NCI-H2227 treated with DMSO at 0.1 percent for 48 hours (cell line): Measurements from ENCODE around the gene TYW1.
"Not testable (repeated sequence)": the region's sequence is repeated elsewhere in the genome, so short reads cannot be mapped to it uniquely, and the experiment has no call there.

Experiments used
- DNase-seq: peaks from one replicate; lab custom pipeline; 2025; lab: John Stamatoyannopoulos, UW

The TYW1 gene

DNA sequence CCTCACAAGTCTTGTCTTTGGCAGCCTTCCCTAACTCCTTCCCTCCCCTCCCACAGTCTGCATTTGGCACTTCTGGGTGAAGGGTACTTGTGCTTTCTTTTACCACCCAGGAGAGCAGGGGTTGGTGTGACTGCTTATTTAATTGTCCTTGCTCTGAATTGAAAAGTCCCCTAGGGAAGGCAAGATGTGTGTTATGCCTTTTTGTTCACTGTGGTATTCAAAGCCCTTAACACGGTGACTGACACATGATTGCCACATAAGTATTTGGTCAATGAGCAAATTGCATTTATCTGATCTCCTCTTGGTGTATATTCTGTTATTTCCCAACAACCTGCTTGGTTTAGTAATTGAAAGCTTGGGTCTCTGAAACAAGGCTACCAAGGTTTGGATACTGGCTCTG, 134.1 kb downstream of the TYW1 start:
- not testable (repeated sequence) for DNase-seq

- not testable (repeated sequence) for DNase-seq
These were observed 138.3 kb downstream of the TYW1 start for GRCh38 chr7:67134912-67135311.

- not testable (repeated sequence) for DNase-seq
These were observed 139.2 kb downstream of the TYW1 start for GRCh38 chr7:67135617-67136486.

DNA sequence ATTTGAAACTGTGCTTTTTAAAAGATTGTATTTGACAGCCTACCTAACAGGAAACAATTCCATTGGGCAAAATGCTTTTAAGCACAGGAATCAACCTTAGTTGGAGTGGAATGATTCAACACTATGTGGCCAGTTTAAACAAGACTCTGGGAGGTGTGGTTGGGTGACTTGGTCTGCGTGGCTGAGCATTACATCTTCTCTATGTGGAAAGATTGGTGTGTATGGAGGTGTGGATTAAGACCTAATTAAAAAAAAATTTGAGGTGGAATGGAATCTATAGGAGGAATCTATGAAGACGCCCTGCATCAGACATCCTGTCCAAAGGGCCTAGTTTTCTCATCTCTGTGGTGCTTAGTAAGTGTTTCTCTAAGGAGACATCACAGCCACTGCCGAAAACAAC, 140.9 kb downstream of the TYW1 start:
- not testable (repeated sequence) for DNase-seq

GRCh38 chr7:67139876-67140275, 143.2 kb downstream of the TYW1 start:
- DNase-seq = not testable (repeated sequence)

DNA sequence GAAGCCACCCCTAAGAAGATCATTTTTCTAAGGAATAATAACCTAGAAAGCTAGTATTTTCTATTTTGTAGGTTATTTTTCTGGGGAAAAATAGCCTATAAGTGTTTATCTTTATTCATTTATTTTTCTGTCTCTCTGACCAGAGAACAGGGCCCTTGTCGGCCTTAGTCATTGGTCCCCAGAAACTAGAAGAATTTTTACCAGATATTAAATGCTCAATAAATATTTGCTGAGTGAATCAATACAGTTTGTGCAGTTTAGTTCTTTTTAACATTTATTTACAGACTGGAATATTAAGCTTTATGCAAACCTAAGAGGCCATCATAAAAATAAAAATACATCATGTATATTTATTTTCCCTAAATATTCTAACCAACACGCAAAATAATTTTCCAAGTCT, 144.4 kb downstream of the TYW1 start:
- DNase-seq = not testable (repeated sequence)

GRCh38 chr7:67143091-67143786, 146.6 kb downstream of the TYW1 start:
- DNase-seq = not testable (repeated sequence)

GRCh38 chr7:67145581-67146193, 149.1 kb downstream of the TYW1 start:
- not testable (repeated sequence) for DNase-seq

- DNase-seq = not testable (repeated sequence)
These were observed 152.5 kb downstream of the TYW1 start for GRCh38 chr7:67149131-67149530.

- DNase-seq = not testable (repeated sequence)
These were observed 157.7 kb downstream of the TYW1 start for GRCh38 chr7:67154374-67154773.

DNA sequence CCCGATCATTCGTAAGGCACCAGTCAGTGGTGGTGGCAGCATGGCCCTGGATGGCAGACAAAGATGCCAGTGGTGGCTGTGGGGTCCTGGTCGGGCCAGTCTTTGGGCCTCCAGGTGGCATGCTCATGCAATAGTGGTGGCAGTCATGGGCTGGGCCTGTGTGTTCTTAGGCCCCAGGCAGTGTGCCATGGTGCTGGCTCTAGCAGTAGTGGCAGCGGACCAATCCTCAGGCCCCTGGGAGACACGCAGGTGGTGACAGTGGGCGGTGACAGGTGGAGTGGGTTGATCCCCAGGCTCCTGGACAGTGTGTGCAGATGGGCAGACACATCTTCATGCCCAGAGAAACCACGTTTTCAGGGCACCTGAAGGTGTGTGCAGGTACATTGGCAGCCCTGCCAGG, 159.4 kb downstream of the TYW1 start:
- not testable (repeated sequence) for DNase-seq

DNA sequence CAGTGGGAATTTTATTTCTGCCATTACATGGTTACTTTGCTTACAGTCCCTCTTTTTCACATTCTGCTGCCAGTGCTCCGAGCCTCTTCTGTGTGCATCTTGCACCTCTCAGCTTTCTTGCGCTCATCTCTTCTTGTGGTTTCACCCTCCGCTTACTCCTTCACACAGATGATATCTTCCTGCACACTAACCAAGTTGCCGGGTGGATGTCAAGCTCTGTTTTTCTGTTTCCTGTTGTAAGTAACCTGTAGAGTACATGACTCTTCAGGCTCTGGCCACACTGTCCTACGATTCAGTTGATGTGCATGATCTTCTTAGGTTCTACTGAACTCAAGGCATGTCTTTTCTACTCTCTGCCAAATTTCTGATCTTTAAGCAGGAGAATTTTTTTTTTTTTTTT, 166.7 kb downstream of the TYW1 start:
- not testable (repeated sequence) for DNase-seq

- not testable (repeated sequence) for DNase-seq
These were observed 174.5 kb downstream of the TYW1 start for GRCh38 chr7:67171151-67171550.

- not testable (repeated sequence) for DNase-seq
These were observed 180.1 kb downstream of the TYW1 start for GRCh38 chr7:67176730-67177129.

- not testable (repeated sequence) for DNase-seq
These were observed 182.5 kb downstream of the TYW1 start for GRCh38 chr7:67178915-67179688.

DNA sequence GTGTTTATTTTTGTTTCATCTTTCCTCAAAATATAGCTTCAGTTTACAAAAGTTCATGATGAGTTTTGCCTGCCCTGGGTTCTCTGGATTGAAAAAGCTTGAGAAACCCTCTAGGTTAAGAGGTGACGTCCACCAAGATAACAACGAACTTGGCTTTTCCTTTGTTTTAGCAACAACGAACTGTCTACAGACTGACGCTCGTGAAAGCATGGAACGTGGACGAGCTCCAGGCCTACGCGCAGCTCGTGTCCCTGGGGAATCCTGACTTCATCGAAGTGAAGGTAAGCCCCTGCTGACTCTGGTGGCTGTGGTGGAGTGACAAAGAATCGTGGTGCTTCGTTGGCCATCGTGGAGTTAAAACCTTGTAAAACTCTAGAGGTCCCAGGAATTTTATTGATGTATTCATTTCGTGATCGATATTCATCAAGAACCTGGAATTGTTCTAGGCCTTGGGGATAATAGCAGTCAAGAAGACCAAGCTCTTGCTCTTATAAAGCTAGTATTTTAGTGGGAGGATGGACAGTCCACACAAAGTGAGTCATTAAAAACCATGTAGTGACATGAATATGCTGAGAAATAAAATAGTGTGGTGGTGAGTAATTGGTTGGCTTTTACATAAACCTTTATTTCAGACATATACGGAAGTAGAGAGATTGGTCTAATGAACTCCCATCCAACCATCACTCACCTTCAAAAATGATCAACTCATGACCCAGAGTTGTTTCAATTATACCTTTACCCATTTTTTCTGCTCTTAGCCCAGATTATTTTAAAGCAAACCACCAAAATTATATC, 186.5 kb downstream of the TYW1 start:
- not testable (repeated sequence) for DNase-seq

DNA sequence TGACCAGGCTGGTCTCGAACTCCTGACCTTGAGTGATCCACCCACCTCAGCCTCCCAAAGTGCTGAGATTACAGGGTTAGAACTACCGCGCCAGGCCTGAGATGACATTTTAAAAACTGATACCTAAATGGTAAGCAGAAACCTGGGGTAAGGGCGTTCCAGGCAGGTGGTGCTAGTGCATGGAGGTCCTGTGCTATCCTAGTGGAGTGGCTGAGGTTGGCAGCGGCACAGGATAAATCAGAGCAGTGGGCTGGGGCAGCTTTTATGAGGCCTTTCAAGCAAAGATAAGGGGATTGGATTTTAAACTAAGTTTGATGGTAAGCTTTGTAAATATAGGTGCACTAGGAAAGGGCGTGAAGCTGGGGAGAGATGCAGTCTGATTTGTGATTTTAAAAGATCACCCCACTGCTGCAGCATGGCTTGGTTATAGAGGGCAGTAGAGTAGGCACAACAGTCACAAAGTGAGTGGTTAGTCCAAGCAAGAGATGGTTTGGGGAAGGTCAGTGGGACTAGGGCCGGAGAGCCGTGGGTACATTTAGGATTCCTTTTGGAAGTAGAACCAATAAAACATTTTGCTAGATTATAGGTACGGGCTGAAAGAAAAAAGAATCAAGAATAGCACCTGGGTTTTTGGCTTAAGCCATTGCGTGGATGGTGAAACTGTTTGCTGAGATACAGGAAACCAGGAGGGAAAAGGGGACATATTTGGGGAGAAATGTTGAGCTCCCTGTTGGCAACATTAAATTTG, 188.5 kb downstream of the TYW1 start:
- DNase-seq = not testable (repeated sequence)

- DNase-seq = not testable (repeated sequence)
These were observed 189.1 kb downstream of the TYW1 start for GRCh38 chr7:67185660-67186129.

DNA sequence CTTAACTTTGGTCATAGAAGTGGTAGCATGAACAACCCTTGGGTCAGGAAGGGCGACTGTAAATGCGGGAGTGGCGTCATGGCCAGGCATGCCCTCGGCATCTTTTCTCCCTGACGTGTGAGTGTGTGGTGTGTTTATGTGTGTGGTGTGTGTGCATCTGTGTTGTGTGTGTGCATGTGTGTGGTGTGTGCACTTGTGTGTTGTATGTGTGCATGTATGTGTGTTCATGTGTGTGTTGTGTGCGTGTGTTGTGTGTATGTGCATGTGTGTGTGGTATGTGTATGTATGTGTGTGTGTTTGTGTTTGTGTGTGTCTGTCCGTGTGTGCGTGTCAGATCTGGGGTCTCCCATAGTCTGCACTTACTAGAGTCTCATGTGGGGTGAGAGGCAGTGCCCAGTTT, 192.5 kb downstream of the TYW1 start:
- not testable (repeated sequence) for DNase-seq
